A549 (cell line): Measurements from ENCODE around the gene ASIP.

Source experiments
- CHD4 ChIP-seq: fragments of 200-600 bp; sonication (generic); IDR thresholded peaks from 2 replicates; pipeline ENCODE4 v1.6.1; 2016; ENCODE audit warnings: antibody characterized with exemption, mild to moderate bottlenecking, borderline replicate concordance
- TF ChIP-seq, protein P1 (sequence below): fragments of >200 bp; sonication (Bioruptor Twin); formaldehyde crosslinking; IDR thresholded peaks from 3 replicates; pipeline ENCODE4 v1.5.1; 2016

DNA sequence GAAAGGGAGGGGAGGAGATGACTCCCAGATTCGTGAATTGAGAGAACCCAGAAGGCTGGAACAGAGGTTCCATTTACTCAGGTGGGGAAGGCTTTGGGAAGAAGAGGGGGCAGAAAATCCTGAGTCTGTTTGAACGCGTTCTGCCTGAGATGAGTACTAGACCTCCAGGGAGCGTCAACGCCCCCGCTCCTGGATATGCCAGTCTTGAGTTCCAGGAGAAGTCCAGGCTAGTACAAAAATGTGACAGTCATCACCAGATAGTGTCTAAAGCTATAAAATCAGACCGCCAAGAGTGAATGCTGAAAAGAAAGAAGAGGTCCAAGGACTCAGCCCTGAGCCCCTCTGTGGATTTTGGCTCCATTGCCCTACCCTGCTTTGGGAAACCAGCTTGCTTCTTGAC is 53.3 kb downstream of the ASIP start:
- TF ChIP-seq, protein P1, sequence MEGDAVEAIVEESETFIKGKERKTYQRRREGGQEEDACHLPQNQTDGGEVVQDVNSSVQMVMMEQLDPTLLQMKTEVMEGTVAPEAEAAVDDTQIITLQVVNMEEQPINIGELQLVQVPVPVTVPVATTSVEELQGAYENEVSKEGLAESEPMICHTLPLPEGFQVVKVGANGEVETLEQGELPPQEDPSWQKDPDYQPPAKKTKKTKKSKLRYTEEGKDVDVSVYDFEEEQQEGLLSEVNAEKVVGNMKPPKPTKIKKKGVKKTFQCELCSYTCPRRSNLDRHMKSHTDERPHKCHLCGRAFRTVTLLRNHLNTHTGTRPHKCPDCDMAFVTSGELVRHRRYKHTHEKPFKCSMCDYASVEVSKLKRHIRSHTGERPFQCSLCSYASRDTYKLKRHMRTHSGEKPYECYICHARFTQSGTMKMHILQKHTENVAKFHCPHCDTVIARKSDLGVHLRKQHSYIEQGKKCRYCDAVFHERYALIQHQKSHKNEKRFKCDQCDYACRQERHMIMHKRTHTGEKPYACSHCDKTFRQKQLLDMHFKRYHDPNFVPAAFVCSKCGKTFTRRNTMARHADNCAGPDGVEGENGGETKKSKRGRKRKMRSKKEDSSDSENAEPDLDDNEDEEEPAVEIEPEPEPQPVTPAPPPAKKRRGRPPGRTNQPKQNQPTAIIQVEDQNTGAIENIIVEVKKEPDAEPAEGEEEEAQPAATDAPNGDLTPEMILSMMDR: no peak
- TF ChIP-seq CHD4: no peak
